ENCODE data around the gene LTC4S.
"Not testable (repeated sequence)": the region's sequence is repeated elsewhere in the genome, so short reads cannot be mapped to it uniquely, and the experiment has no call there.

Gene LTC4S

GRCh38 chr5:179827680-179828079, 33.9 kb downstream of the LTC4S start:
- DNase-seq: peak; percentile 33

DNA sequence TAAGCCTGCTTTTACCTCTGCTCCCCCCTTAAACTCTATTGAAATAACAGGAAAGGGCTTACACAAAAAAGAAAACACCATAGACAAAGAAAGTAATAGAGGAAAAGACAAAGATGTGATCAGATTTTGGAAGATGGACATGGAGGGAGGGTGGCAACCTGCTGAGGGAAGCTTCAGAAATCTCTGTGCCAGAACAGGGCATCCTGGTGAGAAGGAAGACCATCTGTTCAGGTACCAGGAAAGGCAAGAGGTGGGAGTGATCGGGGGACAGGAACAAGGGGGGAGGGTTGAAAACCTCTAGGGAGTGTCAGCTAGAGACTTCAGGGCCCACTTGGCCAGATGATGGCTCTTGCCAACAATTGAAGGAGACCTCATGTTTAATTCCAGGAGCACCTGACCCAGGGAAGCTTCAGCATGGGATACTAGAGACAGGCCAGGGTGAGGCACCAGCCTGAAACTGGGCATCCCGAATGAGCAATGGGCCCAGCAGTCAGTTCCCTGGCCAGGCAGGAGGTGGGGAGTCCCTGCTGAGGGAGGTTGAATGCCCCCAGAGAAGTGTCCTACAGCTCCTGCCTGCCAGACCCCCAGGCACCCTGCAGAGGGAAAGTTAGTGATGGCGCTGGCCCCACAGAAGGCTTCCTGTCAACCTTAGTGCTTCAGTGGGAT, 35.1 kb downstream of the LTC4S start:
- DNase-seq: no peak

GRCh38 chr5:179829732-179830435, 36.1 kb downstream of the LTC4S start:
- DNase-seq: no peak

DNA sequence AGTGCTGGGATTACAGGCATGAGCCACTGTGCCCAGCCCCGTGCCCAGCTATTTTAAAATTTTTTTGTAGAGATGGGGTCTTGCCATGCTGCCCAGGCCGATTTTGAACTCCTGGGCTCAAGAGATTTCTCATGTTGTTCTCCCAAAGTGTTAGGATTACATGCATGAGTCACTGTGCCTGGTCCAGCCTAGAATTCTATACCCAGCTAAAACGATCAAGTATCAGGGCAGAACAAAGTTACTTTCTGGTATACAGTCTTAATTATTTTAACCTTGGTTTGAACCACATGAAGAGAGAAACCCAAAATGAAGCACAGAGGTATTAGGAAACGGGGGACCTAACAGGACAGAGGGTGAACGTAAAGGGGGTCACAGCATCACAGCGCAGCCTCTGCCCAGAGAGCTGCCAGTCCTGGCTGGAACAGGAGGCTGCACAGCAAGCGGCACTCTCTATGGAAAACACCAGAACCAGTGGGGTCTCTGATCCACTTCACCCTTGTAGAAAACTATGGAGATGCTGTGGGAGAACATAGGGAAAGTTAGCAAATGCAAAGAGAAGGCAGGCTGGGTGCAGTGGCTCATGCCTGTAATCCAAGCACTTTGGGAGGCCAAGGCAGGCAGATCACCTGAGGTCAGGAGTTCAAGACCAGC, 37.2 kb downstream of the LTC4S start:
- DNase-seq: no peak

- no peak for DNase-seq
These were observed 38.4 kb downstream of the LTC4S start for GRCh38 chr5:179832039-179832745.

DNA sequence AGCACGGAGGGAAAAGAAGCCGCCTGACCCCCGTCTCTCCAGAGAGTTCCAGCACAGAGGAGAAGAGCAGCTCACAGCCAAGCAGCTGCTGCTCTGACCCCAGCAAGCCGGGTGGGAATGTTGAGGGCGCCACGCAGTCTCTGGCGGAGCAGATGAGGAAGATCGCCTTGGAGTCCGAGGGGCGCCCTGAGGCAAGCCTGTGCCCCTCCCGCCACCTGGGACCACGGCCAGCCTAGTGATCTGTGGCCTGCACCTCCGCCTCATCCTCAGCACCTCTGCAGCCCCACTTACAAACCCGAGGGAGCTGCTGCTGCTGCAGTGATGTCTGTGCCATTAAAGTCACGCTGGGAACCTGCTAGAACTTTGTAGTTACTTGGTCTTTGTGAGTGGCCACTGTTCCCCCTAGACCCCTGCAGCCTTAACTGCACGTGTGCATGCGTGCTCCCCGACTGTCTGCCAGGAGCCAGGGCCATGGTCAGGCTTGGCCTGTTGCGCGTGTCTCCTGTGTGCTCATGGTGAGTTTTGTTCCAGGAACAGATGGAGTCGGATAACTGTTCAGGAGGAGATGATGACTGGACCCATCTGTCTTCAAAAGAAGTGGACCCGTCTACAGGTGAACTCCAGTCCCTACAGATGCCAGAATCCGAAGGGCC, 39.4 kb downstream of the LTC4S start:
- no peak for DNase-seq

DNA sequence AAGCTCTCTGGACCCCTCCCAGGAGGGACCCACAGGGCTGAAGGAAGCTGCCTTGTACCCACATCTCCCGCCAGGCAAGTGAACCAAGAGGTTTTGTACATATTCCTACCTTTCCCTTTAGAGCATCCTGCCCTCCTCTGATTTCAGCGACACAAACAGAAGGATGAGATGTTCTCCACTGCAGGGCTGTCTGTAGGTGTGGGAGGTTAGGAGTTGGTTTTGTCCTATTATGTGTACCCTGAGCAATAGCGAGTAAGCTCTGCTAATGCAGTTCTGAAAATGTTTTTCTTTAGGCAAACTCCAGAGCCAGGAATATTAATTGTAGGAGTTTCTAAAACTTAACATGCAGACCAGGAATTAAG, 39.9 kb downstream of the LTC4S start:
- DNase-seq: no peak

- no peak for DNase-seq
These were observed 40.3 kb downstream of the LTC4S start for GRCh38 chr5:179834120-179834519.

DNA sequence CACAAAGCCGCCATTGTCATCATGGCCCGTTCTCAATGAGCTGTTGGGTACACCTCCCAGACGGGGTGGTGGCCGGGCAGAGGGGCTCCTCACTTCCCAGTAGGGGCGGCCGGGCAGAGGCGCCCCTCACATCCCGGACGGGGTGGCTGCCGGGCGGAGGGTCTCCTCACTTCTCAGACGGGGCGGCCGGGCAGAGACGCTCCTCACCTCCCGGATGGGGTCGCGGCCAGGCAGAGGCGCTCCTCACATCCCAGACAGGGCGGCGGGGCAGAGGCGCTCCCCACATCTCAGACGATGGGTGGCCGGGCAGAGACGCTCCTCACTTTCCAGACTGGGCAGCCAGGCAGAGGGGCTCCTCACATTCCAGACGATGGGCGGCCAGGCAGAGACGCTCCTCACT, 41.1 kb downstream of the LTC4S start:
- not testable (repeated sequence) for DNase-seq

DNA sequence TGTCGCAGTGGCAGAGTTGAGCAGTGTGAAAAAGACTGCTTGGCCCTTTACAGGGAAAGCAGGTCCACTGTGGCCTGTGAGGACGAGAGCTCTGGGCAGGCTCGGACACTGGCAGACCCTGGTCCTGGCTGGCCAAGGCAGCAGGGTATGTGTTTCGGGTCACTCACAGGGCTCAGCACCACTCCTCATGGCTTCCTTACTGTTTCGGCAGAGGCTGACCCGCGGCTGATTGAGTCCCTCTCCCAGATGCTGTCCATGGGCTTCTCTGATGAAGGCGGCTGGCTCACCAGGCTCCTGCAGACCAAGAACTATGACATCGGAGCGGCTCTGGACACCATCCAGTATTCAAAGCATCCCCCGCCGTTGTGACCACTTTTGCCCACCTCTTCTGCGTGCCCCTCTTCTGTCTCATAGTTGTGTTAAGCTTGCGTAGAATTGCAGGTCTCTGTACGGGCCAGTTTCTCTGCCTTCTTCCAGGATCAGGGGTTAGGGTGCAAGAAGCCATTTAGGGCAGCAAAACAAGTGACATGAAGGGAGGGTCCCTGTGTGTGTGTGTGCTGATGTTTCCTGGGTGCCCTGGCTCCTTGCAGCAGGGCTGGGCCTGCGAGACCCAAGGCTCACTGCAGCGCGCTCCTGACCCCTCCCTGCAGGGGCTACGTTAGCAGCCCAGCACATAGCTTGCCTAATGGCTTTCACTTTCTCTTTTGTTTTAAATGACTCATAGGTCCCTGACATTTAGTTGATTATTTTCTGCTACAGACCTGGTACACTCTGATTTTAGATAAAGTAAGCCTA, 42.6 kb downstream of the LTC4S start:
- no peak for DNase-seq

GRCh38 chr5:179837076-179838011, 43.6 kb downstream of the LTC4S start:
- DNase-seq: no peak

GRCh38 chr5:179839328-179840256, 45.8 kb downstream of the LTC4S start:
- no peak for DNase-seq

GRCh38 chr5:179840321-179840720, 46.5 kb downstream of the LTC4S start:
- DNase-seq: no peak

- no peak for DNase-seq
These were observed 47.0 kb downstream of the LTC4S start for GRCh38 chr5:179840766-179841165.

GRCh38 chr5:179841621-179842020, 47.8 kb downstream of the LTC4S start:
- DNase-seq: no peak

Measured in fibroblast of upper back skin (primary cell).